ENCODE data around the gene NXPH3.

Gene NXPH3

GRCh38 chr17:49576917-49577649, 1.4 kb downstream of the NXPH3 start:
- DNase-seq (ENCODE audit: extremely low read depth, insufficient read length): no peak
- H3K4me3 ChIP-seq (replicated peaks; ENCODE audit: low read depth, low read length): peak overlapping the region; percentile 61
- TF ChIP-seq, protein P1, sequence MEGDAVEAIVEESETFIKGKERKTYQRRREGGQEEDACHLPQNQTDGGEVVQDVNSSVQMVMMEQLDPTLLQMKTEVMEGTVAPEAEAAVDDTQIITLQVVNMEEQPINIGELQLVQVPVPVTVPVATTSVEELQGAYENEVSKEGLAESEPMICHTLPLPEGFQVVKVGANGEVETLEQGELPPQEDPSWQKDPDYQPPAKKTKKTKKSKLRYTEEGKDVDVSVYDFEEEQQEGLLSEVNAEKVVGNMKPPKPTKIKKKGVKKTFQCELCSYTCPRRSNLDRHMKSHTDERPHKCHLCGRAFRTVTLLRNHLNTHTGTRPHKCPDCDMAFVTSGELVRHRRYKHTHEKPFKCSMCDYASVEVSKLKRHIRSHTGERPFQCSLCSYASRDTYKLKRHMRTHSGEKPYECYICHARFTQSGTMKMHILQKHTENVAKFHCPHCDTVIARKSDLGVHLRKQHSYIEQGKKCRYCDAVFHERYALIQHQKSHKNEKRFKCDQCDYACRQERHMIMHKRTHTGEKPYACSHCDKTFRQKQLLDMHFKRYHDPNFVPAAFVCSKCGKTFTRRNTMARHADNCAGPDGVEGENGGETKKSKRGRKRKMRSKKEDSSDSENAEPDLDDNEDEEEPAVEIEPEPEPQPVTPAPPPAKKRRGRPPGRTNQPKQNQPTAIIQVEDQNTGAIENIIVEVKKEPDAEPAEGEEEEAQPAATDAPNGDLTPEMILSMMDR (IDR thresholded peaks at IDR 0.05; ENCODE audit: insufficient read depth, low read length, poor library complexity, severe bottlenecking): no peak
- peaks cover 2% of the 10 kb centered on the region; the same call in 1 of the 2 replicates for H3K27me3 ChIP-seq (replicated peaks; ENCODE audit: control insufficient read depth, insufficient read depth, low read length)
- H3K36me3 ChIP-seq (ENCODE audit: control insufficient read depth, insufficient read depth, low read length): no peaks in the 10 kb centered on the region

GRCh38 chr17:49577650-49577934, 1.9 kb downstream of the NXPH3 start:
- Histone ChIP-seq H3K4me3 (replicated peaks; ENCODE audit: low read depth, low read length) (no peak overlapping the region), H3K27me3 (replicated peaks; ENCODE audit: control insufficient read depth, insufficient read depth, low read length) (peaks cover 2% of the 10 kb centered on the region; the same call in 1 of the 2 replicates)

GRCh38 chr17:49577963-49578362, 2.3 kb downstream of the NXPH3 start:
- TF ChIP-seq, protein P1 (IDR thresholded peaks at IDR 0.05; ENCODE audit: insufficient read depth, low read length, poor library complexity, severe bottlenecking): no peak
- Histone ChIP-seq H3K36me3 (ENCODE audit: control insufficient read depth, insufficient read depth, low read length) (no peaks in the 10 kb centered on the region), H3K4me3 (replicated peaks; ENCODE audit: low read depth, low read length) (no peak overlapping the region), H3K27me3 (replicated peaks; ENCODE audit: control insufficient read depth, insufficient read depth, low read length) (peaks cover 2% of the 10 kb centered on the region; the same call in 1 of the 2 replicates)
- DNase-seq (ENCODE audit: extremely low read depth, insufficient read length): no peak

More at GRCh38 chr17:49577650-49577934, 1.9 kb downstream of the NXPH3 start:
- no peaks in the 10 kb centered on the region for H3K36me3 ChIP-seq (ENCODE audit: control insufficient read depth, insufficient read depth, low read length)
- TF ChIP-seq, protein P1 (IDR thresholded peaks at IDR 0.05; ENCODE audit: insufficient read depth, low read length, poor library complexity, severe bottlenecking): no peak
- DNase-seq (ENCODE audit: extremely low read depth, insufficient read length): no peak

DNA sequence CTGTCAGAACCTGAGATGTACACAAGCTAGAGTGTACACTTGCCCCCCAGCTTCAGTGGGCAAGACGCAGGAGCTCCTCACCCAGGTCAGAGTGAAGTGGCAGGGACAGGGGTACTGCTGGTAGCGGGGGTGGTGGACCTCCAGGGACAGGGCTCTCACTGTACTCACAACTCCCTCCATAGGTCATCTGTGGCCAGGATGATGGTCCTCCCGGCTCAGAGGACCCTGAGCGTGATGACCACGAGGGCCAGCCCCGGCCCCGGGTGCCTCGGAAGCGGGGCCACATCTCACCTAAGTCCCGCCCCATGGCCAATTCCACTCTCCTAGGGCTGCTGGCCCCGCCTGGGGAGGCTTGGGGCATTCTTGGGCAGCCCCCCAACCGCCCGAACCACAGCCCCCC, 2.7 kb downstream of the NXPH3 start:
- TF ChIP-seq, protein P1 (IDR thresholded peaks at IDR 0.05; ENCODE audit: insufficient read depth, low read length, poor library complexity, severe bottlenecking): no peak
- H3K27me3 ChIP-seq (replicated peaks; ENCODE audit: control insufficient read depth, insufficient read depth, low read length): peaks cover 2% of the 10 kb centered on the region; the same call in 1 of the 2 replicates
- DNase-seq (ENCODE audit: extremely low read depth, insufficient read length): no peak
- no peaks in the 10 kb centered on the region for H3K36me3 ChIP-seq (ENCODE audit: control insufficient read depth, insufficient read depth, low read length)
- H3K4me3 ChIP-seq (replicated peaks; ENCODE audit: low read depth, low read length): no peak overlapping the region

DNA sequence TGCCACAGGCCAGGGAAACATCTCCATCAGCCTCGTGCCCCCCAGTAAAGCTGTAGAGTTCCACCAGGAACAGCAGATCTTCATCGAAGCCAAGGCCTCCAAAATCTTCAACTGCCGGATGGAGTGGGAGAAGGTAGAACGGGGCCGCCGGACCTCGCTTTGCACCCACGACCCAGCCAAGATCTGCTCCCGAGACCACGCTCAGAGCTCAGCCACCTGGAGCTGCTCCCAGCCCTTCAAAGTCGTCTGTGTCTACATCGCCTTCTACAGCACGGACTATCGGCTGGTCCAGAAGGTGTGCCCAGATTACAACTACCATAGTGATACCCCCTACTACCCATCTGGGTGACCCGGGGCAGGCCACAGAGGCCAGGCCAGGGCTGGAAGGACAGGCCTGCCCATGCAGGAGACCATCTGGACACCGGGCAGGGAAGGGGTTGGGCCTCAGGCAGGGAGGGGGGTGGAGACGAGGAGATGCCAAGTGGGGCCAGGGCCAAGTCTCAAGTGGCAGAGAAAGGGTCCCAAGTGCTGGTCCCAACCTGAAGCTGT, 3.4 kb downstream of the NXPH3 start:
- no peak for DNase-seq (ENCODE audit: extremely low read depth, insufficient read length)
- TF ChIP-seq, protein P1 (IDR thresholded peaks at IDR 0.05; ENCODE audit: insufficient read depth, low read length, poor library complexity, severe bottlenecking): no peak
- H3K27me3 ChIP-seq (replicated peaks; ENCODE audit: control insufficient read depth, insufficient read depth, low read length): peaks cover 2% of the 10 kb centered on the region; the same call in 1 of the 2 replicates
- no peaks in the 10 kb centered on the region for H3K36me3 ChIP-seq (ENCODE audit: control insufficient read depth, insufficient read depth, low read length)
- no peak overlapping the region for H3K4me3 ChIP-seq (replicated peaks; ENCODE audit: low read depth, low read length)
